Endothelial cell (in vitro differentiated cells): Measurements from ENCODE around the gene ARHGAP6. TPM values are rescaled to one million over a fixed set of nuclear protein-coding genes. Genes with fewer than 3 reads are reported as not detected.

Source experiments
- DNase-seq: peaks from one replicate; pipeline ENCODE4 v3.0.0; 2021; ENCODE audit warnings: low spot score
- H3K27ac Mint-ChIP-seq: one replicate; pipeline ENCODE4 v1.8.0; 2021; ENCODE audit warnings: mixed read lengths, inconsistent platforms; ENCODE audit not compliant: unreplicated experiment
- H3K27me3 Mint-ChIP-seq: one replicate; pipeline ENCODE4 v1.8.0; 2021; ENCODE audit warnings: mild to moderate bottlenecking, moderate library complexity, mixed read lengths, inconsistent platforms; ENCODE audit not compliant: unreplicated experiment
- H3K36me3 Mint-ChIP-seq: one replicate; pipeline ENCODE4 v1.8.0; 2021; ENCODE audit warnings: mild to moderate bottlenecking, low read depth, mixed read lengths, inconsistent platforms; ENCODE audit not compliant: unreplicated experiment
- H3K4me1 Mint-ChIP-seq: one replicate; pipeline ENCODE4 v1.8.0; 2021; ENCODE audit warnings: mild to moderate bottlenecking, mixed read lengths, inconsistent platforms; ENCODE audit not compliant: unreplicated experiment
- H3K4me3 Mint-ChIP-seq: one replicate; pipeline ENCODE4 v1.8.0; 2021; ENCODE audit warnings: mild to moderate bottlenecking, mixed read lengths, inconsistent platforms; ENCODE audit not compliant: unreplicated experiment
- H3K9me3 Mint-ChIP-seq: one replicate; pipeline ENCODE4 v1.8.0; 2021; ENCODE audit warnings: mixed read lengths, inconsistent platforms; ENCODE audit not compliant: unreplicated experiment
- CTCF ChIP-seq: fragments of 200-600 bp; sonication (generic); IDR thresholded peaks from one replicate; pipeline ENCODE4 v1.5.0; 2021; ENCODE audit warnings: antibody characterized with exemption; ENCODE audit not compliant: unreplicated experiment
- total RNA-seq: library from RNA; stranded (reverse); fragmentation: NEBNext Ultra II Directional; extraction: Animal tissue kit (Norgen Biotek cat#: 25700); gene quantifications from one replicate; pipeline ENCODE4 v1.2.1, GENCODE V29; 2021; ENCODE audit not compliant: unreplicated experiment

The ARHGAP6 gene
- total RNA-seq, 1 donor from 2014 or later: 4.1 TPM

- H3K27me3 Mint-ChIP-seq: peaks cover 5% of the 10 kb centered on the region
- H3K36me3 Mint-ChIP-seq: no peaks in the 10 kb centered on the region
- H3K9me3 Mint-ChIP-seq: no peaks in the 10 kb centered on the region
- no peak for DNase-seq
- H3K4me1 Mint-ChIP-seq: peaks cover 3% of the 10 kb centered on the region
- no peak overlapping the region for H3K27ac Mint-ChIP-seq
- TF ChIP-seq CTCF: no peak
- H3K4me3 Mint-ChIP-seq: no peak overlapping the region
These were observed 225.9 kb downstream of the ARHGAP6 start for GRCh38 chrX:11439846-11440245.

GRCh38 chrX:11438767-11439166, 227.0 kb downstream of the ARHGAP6 start:
- TF ChIP-seq CTCF: no peak
- Mint-ChIP-seq H3K36me3 (no peaks in the 10 kb centered on the region), H3K4me3 (no peak overlapping the region), H3K27me3 (peaks cover 5% of the 10 kb centered on the region), H3K27ac (no peak overlapping the region), H3K9me3 (no peaks in the 10 kb centered on the region), H3K4me1 (peaks cover 3% of the 10 kb centered on the region)
- no peak for DNase-seq

- Mint-ChIP-seq H3K4me1 (peaks cover 3% of the 10 kb centered on the region), H3K27me3 (peaks cover 5% of the 10 kb centered on the region), H3K4me3 (no peak overlapping the region), H3K36me3 (no peaks in the 10 kb centered on the region), H3K27ac (no peak overlapping the region), H3K9me3 (no peaks in the 10 kb centered on the region)
- TF ChIP-seq CTCF: no peak
- no peak for DNase-seq
These were observed 227.4 kb downstream of the ARHGAP6 start for GRCh38 chrX:11438380-11438723.

- Mint-ChIP-seq H3K9me3 (no peaks in the 10 kb centered on the region), H3K27ac (no peak overlapping the region), H3K36me3 (no peaks in the 10 kb centered on the region), H3K27me3 (peaks cover 5% of the 10 kb centered on the region), H3K4me1 (peaks cover 3% of the 10 kb centered on the region), H3K4me3 (no peak overlapping the region)
- DNase-seq: no peak
- TF ChIP-seq CTCF: no peak
These were observed 227.9 kb downstream of the ARHGAP6 start for GRCh38 chrX:11437642-11438379.

- peaks cover 5% of the 10 kb centered on the region for H3K27me3 Mint-ChIP-seq
- peaks cover 3% of the 10 kb centered on the region for H3K4me1 Mint-ChIP-seq
- no peak overlapping the region for H3K4me3 Mint-ChIP-seq
- no peak overlapping the region for H3K27ac Mint-ChIP-seq
- no peaks in the 10 kb centered on the region for H3K9me3 Mint-ChIP-seq
- TF ChIP-seq CTCF: no peak
- no peaks in the 10 kb centered on the region for H3K36me3 Mint-ChIP-seq
- no peak for DNase-seq
These were observed 230.2 kb downstream of the ARHGAP6 start for GRCh38 chrX:11435568-11435967.
